GM12865 (cell line): ENCODE measurements around the gene MAP3K7CL.

ENCODE experiments used
- DNase-seq: peaks from one replicate; pipeline ENCODE4 v3.0.0; 2010; ENCODE audit warnings: low read depth
- H3K4me3 ChIP-seq: 2 replicates; pipeline ENCODE4 v1.5.1; 2011; ENCODE audit warnings: mild to moderate bottlenecking, low read depth, low read length, control low read depth
- TF ChIP-seq, protein P1 (sequence below): IDR thresholded peaks from 2 replicates; pipeline ENCODE4 v1.5.1; 2011; ENCODE audit warnings: low read length, control low read depth, low read depth, inconsistent platforms; ENCODE audit not compliant: insufficient read depth; ENCODE audit errors: missing control alignments

MAP3K7CL gene

DNA sequence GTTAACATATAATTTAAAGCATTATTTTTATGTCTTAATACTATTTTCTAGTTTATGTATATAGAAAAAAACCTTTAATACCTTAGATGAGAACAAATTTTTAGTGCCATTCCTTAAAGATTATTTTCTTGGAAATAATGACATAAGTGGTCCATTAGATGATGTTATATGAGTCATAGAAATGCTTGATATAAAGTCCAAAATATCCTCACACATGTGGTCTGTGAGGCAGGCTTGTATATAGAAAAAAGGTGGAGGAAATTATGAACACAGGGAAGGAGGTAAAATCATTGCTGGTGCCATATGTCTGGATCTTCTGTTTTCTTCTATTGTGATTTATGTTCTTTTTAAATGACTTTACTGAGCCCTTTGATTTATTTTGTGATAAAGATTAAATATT lies 79.3 kb downstream of the MAP3K7CL start:
- H3K4me3 ChIP-seq, result no peak overlapping the region
- TF ChIP-seq, protein P1, sequence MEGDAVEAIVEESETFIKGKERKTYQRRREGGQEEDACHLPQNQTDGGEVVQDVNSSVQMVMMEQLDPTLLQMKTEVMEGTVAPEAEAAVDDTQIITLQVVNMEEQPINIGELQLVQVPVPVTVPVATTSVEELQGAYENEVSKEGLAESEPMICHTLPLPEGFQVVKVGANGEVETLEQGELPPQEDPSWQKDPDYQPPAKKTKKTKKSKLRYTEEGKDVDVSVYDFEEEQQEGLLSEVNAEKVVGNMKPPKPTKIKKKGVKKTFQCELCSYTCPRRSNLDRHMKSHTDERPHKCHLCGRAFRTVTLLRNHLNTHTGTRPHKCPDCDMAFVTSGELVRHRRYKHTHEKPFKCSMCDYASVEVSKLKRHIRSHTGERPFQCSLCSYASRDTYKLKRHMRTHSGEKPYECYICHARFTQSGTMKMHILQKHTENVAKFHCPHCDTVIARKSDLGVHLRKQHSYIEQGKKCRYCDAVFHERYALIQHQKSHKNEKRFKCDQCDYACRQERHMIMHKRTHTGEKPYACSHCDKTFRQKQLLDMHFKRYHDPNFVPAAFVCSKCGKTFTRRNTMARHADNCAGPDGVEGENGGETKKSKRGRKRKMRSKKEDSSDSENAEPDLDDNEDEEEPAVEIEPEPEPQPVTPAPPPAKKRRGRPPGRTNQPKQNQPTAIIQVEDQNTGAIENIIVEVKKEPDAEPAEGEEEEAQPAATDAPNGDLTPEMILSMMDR, result no peak
- no peak for DNase-seq

DNA sequence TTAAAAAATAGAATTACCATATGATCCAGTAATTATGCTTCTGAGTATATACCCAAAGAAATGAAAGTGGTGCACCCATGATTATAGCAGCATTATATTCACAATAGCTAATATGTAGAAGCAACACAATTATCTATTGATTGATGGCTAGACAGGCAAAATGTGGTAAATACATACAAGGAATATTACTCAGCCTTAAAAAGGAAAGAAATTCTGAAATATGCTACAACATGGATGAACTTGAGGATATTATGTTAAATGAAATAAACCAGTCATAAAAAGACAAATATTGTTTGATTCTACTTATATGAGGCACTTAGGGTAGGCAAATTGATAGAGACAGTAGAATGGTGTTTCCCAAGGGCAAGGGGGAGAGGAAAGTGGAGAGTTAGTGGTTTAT lies 80.8 kb downstream of the MAP3K7CL start:
- TF ChIP-seq, protein P1, result no peak
- no peak overlapping the region for H3K4me3 ChIP-seq
- no peak for DNase-seq

DNA sequence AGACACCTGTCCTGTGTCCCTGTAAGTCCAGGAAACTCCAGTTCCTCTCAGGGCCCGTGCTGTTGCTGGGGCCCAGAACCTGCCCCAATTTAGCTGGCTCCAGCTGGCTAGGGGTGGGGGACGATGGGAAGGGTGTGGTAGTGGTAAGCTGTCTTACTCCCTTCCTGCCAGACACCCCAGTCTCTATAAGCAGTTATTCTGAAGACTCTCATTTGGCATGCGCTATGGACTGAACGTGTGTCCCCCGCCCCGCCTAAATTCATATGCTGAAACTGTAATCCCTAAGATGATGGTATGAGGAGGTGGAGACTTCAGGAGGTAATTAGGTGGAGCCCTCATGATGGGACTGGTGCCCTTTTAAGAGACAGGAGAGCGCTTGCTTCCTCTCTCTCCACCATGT lies 82.0 kb downstream of the MAP3K7CL start:
- DNase-seq, result no peak
- TF ChIP-seq, protein P1, result no peak
- H3K4me3 ChIP-seq, result no peak overlapping the region

DNA sequence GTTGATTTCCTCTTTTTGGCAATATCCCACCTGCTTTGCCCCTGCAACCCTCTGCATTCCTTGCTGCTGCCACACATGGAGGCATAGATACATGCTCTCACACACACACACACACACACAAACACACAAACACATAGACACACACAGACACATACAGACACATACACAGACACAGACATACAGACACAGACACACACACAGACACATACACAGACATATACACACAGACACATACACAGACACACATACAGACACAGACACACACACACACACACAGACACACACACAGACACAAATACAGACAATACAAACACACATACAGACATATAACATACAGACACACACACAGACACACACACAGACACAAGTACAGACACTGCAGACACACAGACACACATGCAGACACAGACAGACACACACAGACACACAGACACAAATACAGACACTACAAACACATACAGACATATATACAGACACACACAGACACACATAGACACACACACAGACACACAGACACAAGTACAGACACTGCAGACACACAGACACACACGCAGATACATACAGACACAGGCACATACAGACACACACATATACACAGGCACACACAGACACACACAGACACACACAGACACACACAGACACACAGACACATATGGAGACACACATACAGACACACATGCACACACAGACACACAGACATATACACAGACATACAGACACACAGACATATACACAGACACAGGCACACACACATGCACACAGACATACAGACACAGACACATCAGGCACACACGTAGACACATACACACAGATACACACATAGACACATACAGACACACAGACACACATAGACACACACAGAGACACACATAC lies 83.3 kb downstream of the MAP3K7CL start:
- TF ChIP-seq, protein P1, result no peak
- DNase-seq, result no peak
- no peak overlapping the region for H3K4me3 ChIP-seq

DNA sequence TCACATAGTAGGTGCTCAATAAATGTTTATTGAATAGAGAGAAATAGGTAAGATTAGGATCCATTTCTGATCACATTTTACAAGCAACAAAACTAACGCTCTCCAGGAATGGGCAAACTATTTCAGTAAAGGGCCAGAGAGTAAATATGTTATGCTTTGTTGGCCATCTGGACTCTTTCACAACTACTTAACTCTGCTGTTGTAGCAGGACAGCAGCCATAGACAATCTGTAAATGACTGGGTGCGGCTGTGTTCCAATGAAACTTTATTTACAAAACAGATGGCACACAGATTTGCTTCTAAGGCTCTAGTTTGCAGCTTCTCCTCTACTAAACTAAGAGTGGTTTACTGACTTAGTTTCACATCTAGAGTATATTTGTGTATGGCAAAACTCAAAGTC lies 85.3 kb downstream of the MAP3K7CL start:
- H3K4me3 ChIP-seq, result no peak overlapping the region
- TF ChIP-seq, protein P1, result no peak
- DNase-seq, result no peak

DNA sequence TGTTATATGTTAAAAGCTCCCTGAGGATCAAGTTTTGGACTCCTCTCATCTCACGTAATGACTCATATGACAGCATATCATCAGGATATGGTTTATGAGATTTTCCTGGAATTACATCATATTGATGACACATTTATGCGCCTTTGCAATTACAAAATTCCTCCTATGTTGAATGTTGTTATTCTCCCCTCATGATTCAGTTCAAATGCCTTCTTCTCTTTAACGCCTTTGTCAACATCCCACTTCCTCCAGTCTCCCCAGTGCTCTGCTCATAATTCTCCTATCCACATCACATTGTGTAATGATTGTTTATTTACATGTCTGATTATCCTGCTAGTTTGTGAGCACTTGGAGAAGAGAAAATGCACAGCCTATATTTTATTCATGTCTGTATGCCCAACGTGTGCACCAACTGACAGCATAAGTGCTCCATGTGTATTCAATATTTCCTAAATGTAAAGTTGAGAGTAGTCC lies 87.4 kb downstream of the MAP3K7CL start:
- TF ChIP-seq, protein P1, result no peak
- H3K4me3 ChIP-seq, result no peak overlapping the region
- DNase-seq, result no peak
